AG09309 (cell line): ENCODE results near the gene COG8.

Source experiments
- DNase-seq: peaks from one replicate; pipeline ENCODE4 v3.0.0-alpha.2; 2010; ENCODE audit warnings: low read depth
- H3K4me3 ChIP-seq: 2 replicates; pipeline ENCODE4 v1.5.1; 2011; ENCODE audit warnings: mild to moderate bottlenecking, low read depth, low read length, moderate library complexity; ENCODE audit not compliant: control insufficient read depth
- CTCF ChIP-seq: IDR thresholded peaks from 2 replicates; pipeline ENCODE4 v1.5.1; 2011; ENCODE audit warnings: mild to moderate bottlenecking, low read depth, low read length, inconsistent platforms; ENCODE audit not compliant: insufficient read depth, control insufficient read depth; ENCODE audit errors: missing control alignments

Gene COG8

GRCh38 chr16:69349536-69349935 lies 10.2 kb upstream of the COG8 start:
- no peak for DNase-seq
- H3K4me3 ChIP-seq = no peak overlapping the region
- no peak for TF ChIP-seq CTCF

- DNase-seq = no peak
- no peak for TF ChIP-seq CTCF
These were observed 8.9 kb upstream of the COG8 start for GRCh38 chr16:69348222-69348621.

GRCh38 chr16:69346683-69347082 lies 7.3 kb upstream of the COG8 start:
- TF ChIP-seq CTCF = no peak
- DNase-seq = no peak
- H3K4me3 ChIP-seq = no peak overlapping the region

More at GRCh38 chr16:69348222-69348621, 8.9 kb upstream of the COG8 start:
- no peak overlapping the region for H3K4me3 ChIP-seq

- DNase-seq = no peak
- no peak overlapping the region for H3K4me3 ChIP-seq
- no peak for TF ChIP-seq CTCF
These were observed 6.6 kb upstream of the COG8 start for GRCh38 chr16:69345923-69346322.

- DNase-seq = no peak
- no peak overlapping the region for H3K4me3 ChIP-seq
- TF ChIP-seq CTCF = no peak
These were observed 4.8 kb upstream of the COG8 start for GRCh38 chr16:69344171-69344570.

- H3K4me3 ChIP-seq = peak overlapping the region; percentile 86
- DNase-seq = no peak
- no peak for TF ChIP-seq CTCF
These were observed 806 bp upstream of the COG8 start for GRCh38 chr16:69340095-69340644.
